Neural crest cell (in vitro differentiated cells): ENCODE results near the gene SFRP5. TPM values are rescaled to one million over a fixed set of nuclear protein-coding genes. Genes with fewer than 3 reads are reported as not detected.

Experiments
- DNase-seq: peaks from one replicate; pipeline ENCODE4 v3.0.0; 2021; ENCODE audit warnings: low read depth, mixed read lengths, low spot score
- H3K27ac Mint-ChIP-seq: one replicate; pipeline ENCODE4 v1.8.0; 2021; ENCODE audit warnings: mild to moderate bottlenecking, mixed read lengths; ENCODE audit not compliant: unreplicated experiment
- H3K27me3 Mint-ChIP-seq: 2 replicates; pipeline ENCODE4 v1.8.0; 2021; ENCODE audit warnings: low read depth, mild to moderate bottlenecking, mixed read lengths
- H3K36me3 Mint-ChIP-seq: 2 replicates; pipeline ENCODE4 v1.8.0; 2021; ENCODE audit warnings: low read depth, mild to moderate bottlenecking, mixed read lengths
- H3K4me1 Mint-ChIP-seq: 2 replicates; pipeline ENCODE4 v1.8.0; 2021; ENCODE audit warnings: mixed read lengths
- H3K4me3 Mint-ChIP-seq: one replicate; pipeline ENCODE4 v1.8.0; 2021; ENCODE audit warnings: mild to moderate bottlenecking, mixed read lengths
- H3K9me3 Mint-ChIP-seq: 2 replicates; pipeline ENCODE4 v1.8.0; 2021; ENCODE audit warnings: mixed read lengths
- CTCF ChIP-seq: fragments of 200-600 bp; sonication (generic); conservative IDR thresholded peaks from 2 replicates; pipeline ENCODE4 v1.5.0; 2021; ENCODE audit warnings: antibody characterized with exemption, mild to moderate bottlenecking
- total RNA-seq: library from RNA; stranded (reverse); gene quantifications from 2 replicates; pipeline ENCODE4 v1.2.1, GENCODE V29; 2021

Gene SFRP5
- total RNA-seq, 1 donor from 2014 or later, result not detected

- H3K9me3 Mint-ChIP-seq, result no peaks in the 10 kb centered on the region
- no peak overlapping the region for H3K4me3 Mint-ChIP-seq
- peaks cover 13% of the 10 kb centered on the region for H3K4me1 Mint-ChIP-seq
- H3K27ac Mint-ChIP-seq, result no peak overlapping the region
- peaks cover 4% of the 10 kb centered on the region for H3K36me3 Mint-ChIP-seq
- DNase-seq, result no peak
- TF ChIP-seq CTCF, result no peak
- peaks cover 42% of the 10 kb centered on the region for H3K27me3 Mint-ChIP-seq
Observed at GRCh38 chr10:97766996-97767924, 4.5 kb downstream of the SFRP5 start.

- no peaks in the 10 kb centered on the region for H3K9me3 Mint-ChIP-seq
- H3K4me3 Mint-ChIP-seq, result no peak overlapping the region
- H3K4me1 Mint-ChIP-seq, result peaks cover 15% of the 10 kb centered on the region
- no peak overlapping the region for H3K27ac Mint-ChIP-seq
- peaks cover 4% of the 10 kb centered on the region for H3K36me3 Mint-ChIP-seq
- no peak for TF ChIP-seq CTCF
- no peak for DNase-seq
- peaks cover 35% of the 10 kb centered on the region for H3K27me3 Mint-ChIP-seq
Observed at GRCh38 chr10:97766106-97766810, 5.5 kb downstream of the SFRP5 start.

- Mint-ChIP-seq H3K27me3 (peaks cover 25% of the 10 kb centered on the region), H3K4me1 (peaks cover 15% of the 10 kb centered on the region), H3K36me3 (peaks cover 4% of the 10 kb centered on the region), H3K4me3 (no peak overlapping the region), H3K27ac (no peak overlapping the region), H3K9me3 (no peaks in the 10 kb centered on the region)
- DNase-seq, result no peak
- TF ChIP-seq CTCF, result no peak
Observed at GRCh38 chr10:97765201-97765600, 6.6 kb downstream of the SFRP5 start.

- peaks cover 15% of the 10 kb centered on the region for H3K4me1 Mint-ChIP-seq
- DNase-seq, result no peak
- H3K9me3 Mint-ChIP-seq, result no peaks in the 10 kb centered on the region
- no peak overlapping the region for H3K27ac Mint-ChIP-seq
- H3K36me3 Mint-ChIP-seq, result peaks cover 4% of the 10 kb centered on the region
- no peak for TF ChIP-seq CTCF
- H3K27me3 Mint-ChIP-seq, result peaks cover 18% of the 10 kb centered on the region
- no peak overlapping the region for H3K4me3 Mint-ChIP-seq
Observed at GRCh38 chr10:97764519-97764931, 7.3 kb downstream of the SFRP5 start.

- Mint-ChIP-seq H3K27ac (no peak overlapping the region), H3K36me3 (peaks cover 4% of the 10 kb centered on the region), H3K4me1 (peaks cover 14% of the 10 kb centered on the region), H3K4me3 (no peak overlapping the region), H3K27me3 (peaks cover 12% of the 10 kb centered on the region), H3K9me3 (no peaks in the 10 kb centered on the region)
- no peak for TF ChIP-seq CTCF
- no peak for DNase-seq
Observed at GRCh38 chr10:97763947-97764346, 7.9 kb downstream of the SFRP5 start.
